ENCODE results near the gene TMEM80.

TMEM80 gene

DNA sequence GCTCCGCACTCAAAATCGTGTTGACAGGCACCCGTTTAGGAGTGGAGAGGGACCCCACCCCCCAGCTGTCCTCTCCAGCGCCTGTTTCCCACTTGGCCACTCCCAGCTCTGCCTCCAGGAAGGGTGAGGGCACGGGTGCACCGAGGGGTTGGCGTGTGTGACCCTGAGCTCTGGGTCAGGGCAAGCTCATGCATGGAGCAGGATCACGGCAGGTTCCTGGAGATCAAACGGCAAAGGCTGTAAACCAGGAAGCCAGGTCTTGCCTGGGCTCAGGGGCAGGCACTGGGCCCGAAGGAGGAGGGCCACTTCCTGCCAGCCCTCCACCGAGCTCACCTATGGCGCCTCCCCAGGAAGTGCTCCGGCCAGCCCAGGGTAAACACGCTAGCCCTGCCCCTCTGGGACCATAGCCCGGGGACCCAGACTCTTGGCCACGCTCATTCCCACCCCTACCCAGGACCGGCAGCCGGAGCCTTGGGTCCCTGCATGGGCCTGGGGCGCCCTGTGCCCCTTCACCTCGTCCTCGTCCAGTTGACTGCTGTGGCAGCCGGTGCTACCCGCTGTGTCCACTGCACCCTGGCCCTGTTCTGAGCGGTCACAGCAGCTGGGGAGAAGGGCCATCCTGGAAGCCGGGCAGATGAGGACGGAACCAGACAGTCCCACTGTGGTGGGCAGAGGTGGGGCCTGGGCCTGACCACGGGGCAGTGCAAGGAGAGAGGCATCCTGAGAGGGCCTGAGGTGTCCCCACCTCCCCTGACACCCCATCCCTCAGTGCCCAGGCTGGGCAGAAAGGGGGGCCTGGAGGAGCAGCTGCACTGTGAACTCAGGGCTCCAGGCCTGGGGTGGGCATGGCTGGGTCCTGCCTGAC lies 9.4 kb downstream of the TMEM80 start:
- DNase-seq (ENCODE audit: low spot score) = no peak

DNA sequence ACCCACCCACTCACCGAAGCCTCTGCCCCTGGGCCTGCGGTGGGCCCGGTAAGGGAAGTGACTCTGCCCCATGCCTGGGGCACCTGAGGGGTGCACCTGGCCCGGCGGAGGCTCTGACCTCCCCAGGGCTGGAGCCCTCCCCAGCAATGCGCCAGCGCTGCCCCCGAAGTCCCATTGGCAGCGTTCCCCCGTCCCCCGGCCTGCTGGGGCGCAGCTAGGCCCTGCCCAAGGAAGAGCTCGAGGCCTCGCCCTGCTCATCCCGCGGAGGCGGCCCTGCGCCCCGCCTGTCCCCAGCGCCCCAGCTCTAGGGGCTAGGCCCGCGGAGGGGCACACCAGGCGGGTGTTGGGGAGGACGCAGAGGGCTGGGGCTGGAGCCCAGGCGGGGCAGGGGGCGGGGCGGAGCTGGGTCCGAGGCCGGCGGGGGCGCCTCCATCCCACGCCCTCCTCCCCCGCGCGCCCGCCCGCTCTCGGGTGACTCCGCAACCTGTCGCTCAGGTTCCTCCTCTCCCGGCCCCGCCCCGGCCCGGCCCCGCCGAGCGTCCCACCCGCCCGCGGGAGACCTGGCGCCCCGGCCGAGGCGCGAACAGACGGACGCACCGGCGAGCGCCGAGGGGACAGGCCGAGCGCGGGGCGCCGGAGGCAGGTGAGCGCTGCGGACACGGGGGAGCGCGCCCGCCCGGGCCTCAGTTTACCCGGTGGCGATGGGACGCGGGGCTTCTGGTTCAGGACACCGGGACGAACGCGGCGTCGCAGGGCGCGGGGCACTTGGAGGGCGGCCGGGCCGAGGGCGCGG lies 10.2 kb downstream of the TMEM80 start, which contains the start of gene EPS8L2:
Gene EPS8L2, plus strand, starts transcription at position 586 of the 793 bp plus-strand sequence. CDS start 3,177 bp downstream, outside the sequence.
- peak; percentile 48 for DNase-seq (ENCODE audit: low spot score)
- no peak for TF ChIP-seq CTCF (IDR thresholded peaks at IDR 0.05; ENCODE audit: extremely low read depth, insufficient read depth, missing control alignments)
- in situ Hi-C loops (cut with MboI; ENCODE audit: low pct_unique_long_range_greater_than_20kb, low sequenced_read_pairs, unreplicated experiment) = no loop called here

More for the DNA sequence above, 9.4 kb downstream of the TMEM80 start:
- in situ Hi-C loops (cut with MboI; ENCODE audit: low pct_unique_long_range_greater_than_20kb, low sequenced_read_pairs, unreplicated experiment) = no loop called here
- no peak for TF ChIP-seq CTCF (IDR thresholded peaks at IDR 0.05; ENCODE audit: extremely low read depth, insufficient read depth, missing control alignments)

- no peak for DNase-seq (ENCODE audit: low spot score)
- no peak for TF ChIP-seq CTCF (IDR thresholded peaks at IDR 0.05; ENCODE audit: extremely low read depth, insufficient read depth, missing control alignments)
- in situ Hi-C loops (cut with MboI; ENCODE audit: low pct_unique_long_range_greater_than_20kb, low sequenced_read_pairs, unreplicated experiment) = no loop called here
Observed at GRCh38 chr11:706439-706956, 10.9 kb downstream of the TMEM80 start.

GRCh38 chr11:706957-707816 lies 11.6 kb downstream of the TMEM80 start:
- in situ Hi-C loops (cut with MboI; ENCODE audit: low pct_unique_long_range_greater_than_20kb, low sequenced_read_pairs, unreplicated experiment) = no loop called here
- peak; percentile 47 for DNase-seq (ENCODE audit: low spot score)
- TF ChIP-seq CTCF (IDR thresholded peaks at IDR 0.05; ENCODE audit: extremely low read depth, insufficient read depth, missing control alignments) = no peak

DNA sequence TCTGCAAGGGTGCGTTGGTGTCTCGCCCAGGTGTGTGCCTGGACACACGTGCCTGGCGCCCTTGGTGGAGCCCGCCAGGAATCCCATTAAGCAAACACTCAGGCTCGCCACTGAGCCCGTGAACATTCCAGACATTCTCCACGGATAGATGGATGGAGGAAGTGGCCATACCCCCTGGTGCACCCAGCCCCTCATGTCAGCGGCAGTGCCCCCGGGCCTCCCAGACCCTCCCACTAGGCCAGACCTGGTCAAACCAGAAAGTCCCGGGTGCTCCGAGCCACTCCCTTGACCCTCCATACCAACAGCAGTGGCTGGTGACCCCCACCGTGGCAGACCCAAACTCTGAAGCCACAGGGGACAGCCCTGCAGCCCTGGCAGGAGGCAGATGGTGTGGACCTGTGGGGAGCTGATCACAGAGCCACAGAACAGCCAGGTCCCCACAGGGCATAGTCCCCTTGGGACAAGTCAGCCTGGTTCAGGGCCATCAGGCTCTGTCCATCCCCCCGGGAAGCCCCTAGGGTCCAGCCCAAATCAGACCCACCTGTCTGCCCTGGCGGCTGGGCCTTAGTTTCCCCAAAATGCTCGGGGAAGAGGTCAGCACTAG lies 12.3 kb downstream of the TMEM80 start:
- TF ChIP-seq CTCF (IDR thresholded peaks at IDR 0.05; ENCODE audit: extremely low read depth, insufficient read depth, missing control alignments) = no peak
- DNase-seq (ENCODE audit: low spot score) = no peak
- in situ Hi-C loops (cut with MboI; ENCODE audit: low pct_unique_long_range_greater_than_20kb, low sequenced_read_pairs, unreplicated experiment) = no loop called here
